GM18498 (cell line): ENCODE results near the gene ORMDL2.
"Not testable (repeated sequence)": the region's sequence is repeated elsewhere in the genome, so short reads cannot be mapped to it uniquely, and the experiment has no call there.

Source experiments
- ATAC-seq: cut with Tn5 transposase; IDR thresholded peaks from one replicate; pipeline ENCODE4 v1.9.1; 2021; ENCODE audit warnings: mild to moderate bottlenecking, moderate library complexity; ENCODE audit not compliant: unreplicated experiment

ORMDL2 gene

DNA sequence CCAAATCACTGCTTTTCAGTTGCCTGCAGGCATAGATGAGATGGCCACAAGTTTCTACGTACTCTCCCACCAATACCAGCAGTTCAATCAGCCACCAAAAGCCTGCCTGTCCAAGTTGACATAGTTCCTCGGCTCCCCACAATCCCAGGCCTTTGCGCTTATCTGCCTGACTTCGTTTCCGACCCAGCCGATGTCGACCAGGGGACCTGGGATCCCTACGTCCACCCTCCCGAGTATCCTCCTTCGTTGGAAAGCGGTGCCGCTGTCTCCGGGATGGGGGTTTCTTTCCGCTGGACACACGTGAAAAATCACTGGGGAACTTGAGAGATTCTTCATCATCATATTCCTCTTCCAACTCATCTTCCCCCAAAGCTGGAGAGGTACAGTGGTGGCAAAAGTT is 10.0 kb downstream of the ORMDL2 start:
- no peak for ATAC-seq

DNA sequence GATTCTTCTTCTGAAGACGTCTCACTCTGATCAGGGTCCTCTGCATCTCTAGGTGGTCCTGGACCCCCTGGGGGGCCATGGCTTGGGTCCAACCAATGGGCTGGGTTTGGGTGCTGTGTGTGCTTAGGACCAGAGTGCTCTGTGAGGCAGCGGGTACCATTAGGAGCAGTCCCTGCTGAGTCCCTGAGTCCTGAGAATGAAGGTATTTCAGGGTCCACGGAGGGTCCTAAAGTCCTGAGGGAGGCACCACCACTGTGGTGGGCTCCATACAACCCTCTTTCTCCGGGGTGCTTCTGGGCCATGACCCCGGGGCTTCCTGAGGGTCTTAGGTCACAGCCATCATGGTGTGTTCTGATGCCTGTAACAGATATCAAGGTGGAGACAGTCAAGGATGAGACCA is 10.5 kb downstream of the ORMDL2 start:
- no peak for ATAC-seq

DNA sequence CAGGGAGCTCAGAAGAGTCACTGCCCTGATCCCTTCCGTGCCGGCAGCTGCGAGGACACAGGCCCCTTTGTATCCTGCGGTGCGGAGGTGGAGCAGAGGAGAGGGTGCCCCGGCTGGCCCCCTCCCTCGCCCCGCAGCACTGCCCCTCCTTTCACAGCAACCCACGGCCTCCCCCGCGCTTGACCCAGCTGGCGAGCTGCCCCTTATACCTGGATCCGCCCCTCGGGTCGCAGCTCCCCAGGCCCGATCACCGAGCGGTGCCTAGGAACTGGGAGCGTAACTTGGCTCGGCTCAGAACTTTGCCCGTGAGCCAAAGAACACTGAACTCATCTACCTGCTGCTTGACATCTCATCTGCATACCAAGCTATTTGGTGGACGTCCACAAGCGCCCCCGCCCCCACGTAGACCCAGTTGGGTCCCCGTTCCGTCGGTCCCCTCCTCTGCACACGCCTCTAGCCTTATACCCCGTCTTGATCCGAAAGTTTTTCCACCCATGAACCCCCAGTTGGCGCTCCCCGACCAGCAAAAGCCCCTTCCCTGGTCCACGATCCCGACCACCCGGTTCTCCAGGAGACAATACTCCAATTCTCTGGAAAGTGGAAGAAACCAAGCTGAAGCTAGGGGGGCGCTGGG is 12.2 kb downstream of the ORMDL2 start:
- ATAC-seq, result peak; percentile 34

DNA sequence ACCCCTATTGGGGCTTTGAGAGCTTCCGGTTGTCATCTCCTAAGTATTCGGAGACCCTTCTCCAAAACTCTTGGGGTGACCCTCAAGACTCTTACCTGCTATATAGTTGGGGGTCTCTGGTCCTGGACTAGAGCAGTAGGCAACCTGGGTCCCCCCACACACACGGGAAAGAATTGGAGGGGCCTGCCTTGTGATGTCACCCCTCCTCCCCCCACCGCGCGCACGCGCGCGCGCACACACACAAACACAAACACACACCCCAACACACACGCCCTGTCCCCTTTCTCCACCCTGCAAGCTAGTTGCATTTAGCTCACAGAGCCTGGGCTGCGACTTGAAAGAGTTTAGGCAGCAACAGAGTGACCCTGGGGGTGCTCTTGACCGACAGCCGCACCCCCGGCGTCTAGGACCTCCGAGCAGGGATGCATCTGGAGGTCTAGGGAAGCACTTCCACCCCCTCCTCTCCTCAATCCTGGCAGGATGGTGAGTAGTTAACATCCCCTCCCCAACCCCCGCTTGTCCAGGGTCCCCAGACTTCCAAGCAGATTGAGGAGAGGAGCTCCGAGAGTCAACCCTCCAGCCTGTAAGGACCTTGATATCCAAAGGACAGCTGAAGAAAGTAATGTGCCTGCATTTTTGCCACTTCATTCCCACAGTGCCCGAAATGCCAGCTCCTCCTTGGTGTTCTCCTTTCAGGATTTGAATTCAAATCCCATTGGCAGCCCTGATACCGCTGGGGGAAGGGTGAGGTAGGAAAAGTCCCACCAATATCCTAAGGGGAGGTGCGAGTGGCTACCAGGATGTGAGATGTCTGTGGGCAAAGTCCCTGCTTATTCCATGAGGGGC is 13.0 kb downstream of the ORMDL2 start:
- ATAC-seq, result no peak

DNA sequence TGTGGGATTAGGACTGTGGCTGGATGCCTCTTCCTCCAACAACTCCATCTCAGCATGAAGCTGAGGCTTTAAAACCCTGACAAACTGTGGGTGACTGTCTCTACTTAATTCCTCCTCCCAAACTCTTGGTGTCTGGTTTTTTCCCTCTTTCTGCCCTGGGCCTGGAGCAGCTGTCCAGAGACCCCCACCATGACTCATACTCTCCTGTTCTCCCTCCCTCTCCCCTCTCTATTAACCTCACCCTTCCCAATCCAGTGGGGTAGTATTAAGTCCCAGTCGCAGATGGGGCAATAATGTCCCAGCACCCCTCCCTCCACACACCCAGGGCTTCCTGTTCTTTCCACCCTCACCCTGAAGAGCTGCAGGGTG is 13.6 kb downstream of the ORMDL2 start:
- no peak for ATAC-seq

DNA sequence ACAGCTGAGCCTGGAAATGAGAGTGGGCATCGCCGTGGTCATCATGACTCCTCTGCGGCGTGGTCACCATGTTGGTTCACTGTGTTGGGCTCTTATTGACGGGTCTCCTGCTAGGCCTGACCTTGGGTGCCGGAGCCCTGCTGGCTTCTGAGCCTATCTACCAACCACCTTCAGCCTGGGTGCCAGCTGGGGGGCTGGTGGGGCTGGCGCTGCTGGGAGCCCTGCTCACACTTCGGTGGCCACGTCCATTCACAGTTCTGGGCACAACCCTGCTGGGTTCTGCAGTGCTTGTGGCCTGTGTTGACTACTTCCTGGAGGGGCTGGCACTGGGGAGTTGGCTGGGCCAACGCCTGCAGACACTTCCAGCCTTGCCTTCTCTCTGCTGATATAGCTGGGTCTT is 15.2 kb downstream of the ORMDL2 start:
- no peak for ATAC-seq

DNA sequence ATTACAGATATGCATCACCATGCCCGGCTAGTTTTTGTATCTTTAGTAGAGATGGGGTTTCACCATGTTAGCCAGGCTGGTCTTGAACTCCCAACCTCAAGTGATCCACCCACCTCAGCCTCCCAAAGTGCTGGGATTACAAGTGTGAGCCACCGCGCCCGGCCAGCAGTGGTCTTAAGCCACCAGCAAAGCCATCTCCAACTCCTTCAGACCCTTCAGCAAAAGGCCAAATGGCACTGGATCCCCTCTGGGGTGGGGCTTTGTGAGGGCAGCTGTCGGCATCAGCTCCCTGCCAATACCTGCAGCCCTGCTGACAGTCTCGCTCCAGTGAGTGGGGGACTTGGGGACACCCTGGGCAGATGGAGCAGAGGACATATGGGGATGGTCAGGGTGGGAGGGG is 16.6 kb downstream of the ORMDL2 start:
- ATAC-seq, result not testable (repeated sequence)

DNA sequence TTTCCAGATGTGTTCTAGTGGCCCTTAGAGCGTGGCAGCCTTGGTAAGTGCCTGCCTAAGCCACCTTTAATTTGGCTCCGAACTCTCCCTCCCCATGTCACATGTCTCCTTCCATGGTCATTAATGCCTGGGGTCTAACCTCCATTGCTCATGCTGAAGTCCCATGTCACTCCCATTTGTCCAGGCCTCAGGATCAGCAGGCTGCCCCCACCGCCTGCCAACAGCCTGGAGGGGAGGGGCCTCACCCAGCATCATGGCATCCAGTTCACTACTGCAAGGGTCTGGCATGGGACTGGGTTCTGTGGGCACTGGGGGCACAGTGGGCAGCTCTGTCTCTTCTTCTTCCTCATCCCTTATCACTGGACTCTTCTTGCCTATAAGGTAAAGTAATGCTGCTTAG is 20.5 kb downstream of the ORMDL2 start:
- no peak for ATAC-seq

DNA sequence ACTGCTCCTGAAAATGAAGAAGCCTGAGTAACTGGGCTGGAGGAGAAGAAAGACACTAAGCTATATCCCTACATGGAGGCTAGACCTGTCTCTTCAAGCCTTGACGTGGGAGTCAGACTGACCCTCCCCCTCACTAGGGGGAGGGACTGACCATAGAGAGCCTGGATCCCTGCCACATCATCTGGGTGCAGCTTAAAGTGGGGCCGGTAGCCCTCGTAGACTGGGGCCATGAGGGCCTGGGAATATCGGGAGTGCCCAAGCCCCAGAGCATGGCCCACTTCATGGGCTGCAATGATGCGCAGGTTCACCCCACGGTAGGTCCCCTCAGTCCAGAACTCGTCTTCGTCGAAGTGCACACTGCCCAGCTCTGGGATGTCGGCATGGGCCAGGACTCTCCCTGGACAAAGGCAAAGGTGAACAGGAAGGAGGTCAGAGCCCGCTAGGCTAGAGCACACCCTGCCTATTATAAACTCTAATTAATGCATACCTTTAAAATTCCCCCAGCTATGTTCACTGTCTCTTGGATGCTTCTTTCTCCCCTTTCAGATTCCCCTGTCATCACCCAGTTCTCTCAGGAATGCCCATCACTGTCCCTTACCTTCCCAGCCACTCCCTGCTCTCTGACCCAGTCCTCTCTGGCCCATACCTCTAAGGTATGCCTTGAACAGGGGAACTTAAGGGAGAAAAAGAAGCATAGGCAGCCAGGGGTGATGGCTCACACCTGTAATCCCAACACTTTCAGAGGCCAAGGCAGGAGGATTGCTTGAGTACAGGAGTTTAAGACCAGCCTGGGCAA is 21.7 kb downstream of the ORMDL2 start:
- no peak for ATAC-seq

DNA sequence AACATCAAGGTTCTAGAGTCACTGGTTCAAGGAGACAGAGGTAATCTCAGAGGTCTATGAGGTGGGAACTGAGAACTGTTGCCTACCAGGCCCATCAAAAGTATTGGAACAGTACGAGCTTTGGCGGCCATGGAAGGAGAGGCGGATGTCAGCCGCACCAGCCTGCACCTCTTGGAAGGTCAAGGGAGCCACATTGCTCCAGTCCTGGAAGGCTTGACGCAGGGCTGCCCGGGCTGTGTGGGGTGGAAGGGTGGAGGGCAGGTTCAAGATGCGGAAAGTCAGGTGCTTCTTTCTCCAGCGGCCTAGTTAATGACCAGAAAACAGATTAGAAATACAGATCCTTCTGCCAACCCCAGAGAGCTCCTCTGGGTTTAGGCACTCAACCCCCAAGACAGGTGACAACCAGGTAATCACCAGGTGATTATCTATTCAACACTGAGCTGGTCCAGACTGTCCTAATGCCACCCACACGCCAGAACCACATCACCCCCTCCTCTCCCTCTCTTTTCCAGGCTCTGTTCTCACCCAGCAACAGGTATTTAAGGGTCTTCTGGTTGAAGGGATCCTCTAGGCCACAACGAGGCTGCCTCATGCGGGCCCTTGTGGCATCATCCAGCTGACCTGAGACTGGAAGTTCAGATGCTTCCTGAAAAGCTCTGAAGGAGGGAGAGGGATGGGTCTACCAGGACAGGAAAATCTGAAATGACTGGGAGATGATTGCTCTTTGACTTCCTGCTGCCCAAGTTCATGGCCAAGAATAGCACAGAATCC is 22.9 kb downstream of the ORMDL2 start:
- no peak for ATAC-seq

DNA sequence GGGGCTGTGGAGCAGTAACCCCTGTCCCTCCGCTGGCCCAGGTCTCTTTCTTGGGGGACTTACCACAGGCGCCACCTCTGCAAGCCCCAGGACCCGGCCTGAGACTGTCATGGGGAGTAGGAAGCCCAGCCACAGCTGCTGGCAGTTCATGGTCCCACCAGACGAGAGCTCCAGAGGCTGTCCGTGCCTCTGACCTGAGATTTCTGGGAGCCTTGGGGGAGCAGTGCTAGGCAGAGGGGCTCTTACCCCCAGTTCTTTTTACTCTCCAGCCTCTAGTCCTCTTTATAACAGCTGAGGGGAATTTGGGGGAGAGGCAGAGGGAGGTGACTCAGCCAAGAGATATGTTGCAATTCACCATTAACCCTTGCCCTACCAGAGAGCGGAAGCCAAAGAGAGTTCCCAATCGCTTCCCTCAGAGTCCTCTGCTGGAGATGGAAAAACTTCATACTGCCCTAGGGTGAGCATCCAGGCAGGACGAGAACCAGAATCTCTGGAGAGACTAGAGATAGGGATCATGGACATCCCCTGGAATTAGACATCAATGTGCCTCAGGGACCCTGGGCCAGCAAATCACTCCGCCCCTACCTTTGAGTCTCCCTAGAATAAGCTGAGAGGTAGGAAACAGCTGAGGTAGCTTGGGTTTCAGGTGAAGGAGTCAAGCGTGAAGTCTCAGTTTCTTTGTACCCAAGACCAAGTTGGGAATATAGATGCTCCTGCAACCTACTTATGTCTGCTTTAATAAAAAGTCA is 25.0 kb downstream of the ORMDL2 start, which contains the start of gene MMP19:
TSS of gene MMP19 (minus strand) at position 256 of the 749 bp plus-strand sequence. CDS start at position 150, 106 bp downstream.
- ATAC-seq, result no peak

DNA sequence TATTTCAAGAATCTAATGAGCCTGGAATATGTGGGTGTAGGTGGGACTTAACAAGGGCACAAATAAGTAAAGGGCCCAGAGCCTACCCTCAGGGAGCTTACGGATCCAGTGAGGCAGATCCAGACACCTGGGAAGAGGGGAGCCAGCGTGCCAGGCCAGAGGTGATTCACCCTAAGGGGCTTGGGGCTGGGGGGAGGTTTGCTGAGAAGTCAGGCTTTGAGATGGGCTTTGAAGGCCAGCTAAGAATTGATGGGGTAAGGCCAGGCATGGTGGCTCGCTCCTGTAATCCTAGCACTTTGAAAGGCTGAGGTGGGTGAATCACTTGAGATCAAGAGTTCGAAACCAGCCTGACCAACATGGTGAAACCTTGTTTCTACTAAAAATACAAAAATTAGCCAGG is 25.6 kb downstream of the ORMDL2 start:
- no peak for ATAC-seq

DNA sequence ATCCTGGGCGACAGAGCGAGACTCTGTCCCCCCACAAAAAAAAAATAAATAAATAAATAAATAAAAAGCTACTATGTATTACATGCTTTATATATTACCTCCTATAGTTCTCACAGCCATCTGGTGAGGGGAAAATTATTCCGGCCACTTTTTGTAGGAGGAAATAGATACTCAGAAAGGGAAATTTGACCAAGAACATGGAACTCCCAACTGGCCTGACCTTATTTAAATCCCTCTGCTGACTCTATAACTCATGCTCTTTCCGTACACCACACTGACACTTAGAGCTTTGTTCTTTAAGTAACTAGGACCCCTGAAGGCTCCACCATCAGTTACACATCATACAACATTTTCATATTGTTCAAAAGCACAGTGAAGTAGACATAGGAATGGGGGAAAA is 27.1 kb downstream of the ORMDL2 start:
- no peak for ATAC-seq

DNA sequence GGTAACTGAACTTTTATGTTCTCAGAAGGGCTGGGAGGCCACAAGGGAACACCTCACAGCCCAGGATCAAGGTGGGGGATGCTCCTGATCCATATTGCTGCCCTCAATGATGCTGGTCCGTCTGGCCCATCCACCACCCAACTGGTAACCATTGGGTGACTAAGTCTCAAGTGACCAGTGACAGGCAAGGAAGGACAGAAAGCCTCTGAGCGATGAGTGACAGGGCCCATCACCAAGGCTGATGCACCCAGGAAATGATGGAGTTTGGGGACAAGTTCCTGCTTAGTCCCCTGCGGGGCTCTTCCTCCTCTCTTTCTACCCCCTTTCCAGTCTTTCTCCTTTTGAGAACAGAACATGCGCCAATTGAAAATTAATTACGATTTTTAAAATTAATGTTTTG is 27.5 kb downstream of the ORMDL2 start:
- no peak for ATAC-seq

DNA sequence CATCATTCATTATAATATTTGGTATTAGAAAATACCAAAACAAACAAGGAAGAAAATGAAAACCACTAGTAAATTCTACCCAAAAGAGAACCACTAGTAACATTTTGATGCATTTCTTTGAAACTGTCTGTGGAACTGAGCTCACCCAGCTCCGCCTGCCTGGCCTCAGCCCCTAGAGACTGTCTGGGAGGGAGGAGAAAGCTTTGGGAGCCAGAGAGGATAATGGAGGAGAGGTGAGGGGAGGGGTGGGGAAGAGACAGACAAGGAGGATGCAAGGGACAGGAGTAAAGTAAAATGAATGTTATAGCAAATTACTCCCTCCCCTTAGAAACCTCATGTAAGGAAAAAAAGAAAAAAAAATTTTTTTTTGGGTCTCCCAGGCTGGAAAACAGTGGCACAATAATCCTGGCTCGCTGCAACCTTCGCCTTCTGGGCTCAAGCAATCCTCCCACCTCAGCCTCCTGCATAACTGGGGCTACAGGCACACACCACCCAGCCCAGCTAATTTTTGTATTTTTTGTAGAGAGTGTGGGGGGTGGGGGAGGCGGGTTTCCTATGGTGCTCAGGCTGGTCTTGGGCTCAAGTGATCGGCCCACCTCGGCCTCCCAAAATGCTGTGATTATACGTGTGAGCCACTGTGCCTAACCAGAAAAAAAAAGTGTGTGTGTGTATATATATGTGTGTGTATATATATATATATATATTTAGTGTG is 28.1 kb downstream of the ORMDL2 start:
- no peak for ATAC-seq

DNA sequence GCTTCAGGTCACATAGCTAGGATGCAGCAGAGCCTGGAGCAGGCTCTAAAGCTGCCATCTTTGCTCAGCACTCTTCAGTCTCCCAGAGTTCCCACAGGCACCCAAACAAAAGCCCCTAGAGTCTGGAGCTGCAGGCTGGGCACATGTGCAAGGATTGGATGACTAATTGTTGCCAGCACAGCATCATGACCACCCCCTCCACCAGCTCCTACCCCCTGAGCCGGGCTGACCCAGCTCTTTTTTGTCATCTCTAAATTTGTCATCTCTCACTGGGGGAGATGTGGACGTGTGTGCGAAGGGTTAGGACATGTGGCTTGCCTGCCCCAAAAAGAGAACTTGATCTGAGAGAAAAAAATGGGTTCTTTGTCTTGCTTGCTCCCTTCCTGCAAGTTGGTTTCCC is 29.2 kb downstream of the ORMDL2 start:
- no peak for ATAC-seq

DNA sequence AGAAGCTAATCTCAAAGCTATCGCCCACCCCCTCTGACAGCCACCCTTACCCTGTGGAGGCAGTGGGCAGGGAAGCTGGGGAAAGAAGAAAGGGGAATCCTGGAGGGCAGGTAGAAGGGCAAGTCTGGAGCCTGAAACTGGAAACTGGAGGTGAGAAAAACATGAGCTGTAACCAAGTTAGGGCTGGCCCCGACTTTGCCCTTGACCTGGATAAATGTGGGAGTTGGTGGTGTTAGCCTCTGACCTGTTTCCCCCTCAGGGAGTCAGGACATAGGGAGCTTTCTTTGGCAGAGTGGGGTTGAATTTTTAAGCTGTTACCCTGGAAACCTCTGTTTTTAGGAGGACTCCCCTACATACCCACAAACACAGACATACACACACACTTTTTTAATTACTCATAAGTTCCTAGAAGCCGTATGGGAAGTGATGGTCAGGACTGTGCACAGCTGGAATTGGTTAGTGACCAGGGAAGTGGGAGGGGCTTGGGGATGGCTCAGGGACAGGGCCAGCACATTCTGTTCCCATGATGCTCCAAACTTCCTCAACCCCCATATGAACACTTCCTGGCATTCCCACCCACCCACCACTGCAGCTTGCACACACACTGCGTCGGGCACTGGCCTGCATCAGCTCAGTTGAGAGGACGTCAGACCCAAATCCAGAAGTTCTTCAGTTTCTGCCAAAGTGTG is 29.9 kb downstream of the ORMDL2 start:
- no peak for ATAC-seq

DNA sequence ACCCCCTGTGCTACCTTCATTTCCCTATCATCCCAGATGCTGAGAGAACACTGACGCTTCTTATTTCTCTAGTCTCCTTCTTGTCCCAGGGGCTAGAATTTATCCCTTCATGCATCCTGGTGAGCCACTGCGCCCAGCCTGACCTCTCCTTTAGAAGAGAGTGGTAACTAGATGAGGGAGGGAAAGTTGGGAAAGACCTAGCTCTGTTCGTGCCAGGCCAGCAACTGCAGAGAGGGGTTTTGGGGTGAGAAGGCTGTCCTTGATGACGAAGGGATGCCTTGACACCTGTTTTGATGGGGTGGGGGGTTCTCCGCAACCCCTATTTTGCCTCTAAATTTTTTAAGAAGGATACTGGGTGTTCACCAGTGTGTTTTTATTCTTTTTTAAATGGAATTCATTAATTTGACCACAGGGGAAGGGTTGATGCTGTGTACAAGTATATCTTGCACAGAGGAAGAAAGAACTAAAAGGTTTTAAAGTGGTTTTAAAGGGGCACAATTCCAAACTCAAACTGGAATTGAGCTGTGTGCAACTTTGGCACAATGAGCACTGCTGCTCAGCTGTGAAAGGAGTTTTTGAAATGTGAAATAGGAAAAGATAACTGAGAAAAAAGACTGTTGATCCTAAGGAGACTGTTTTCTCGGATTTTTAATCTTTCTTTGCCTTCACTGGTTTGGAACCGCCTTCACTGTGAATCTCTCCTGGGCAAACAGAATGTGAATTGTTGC is 31.9 kb downstream of the ORMDL2 start:
- ATAC-seq, result no peak
